KOPT-K1 (cell line): ENCODE data around the gene CNTD1.

ENCODE experiments used
- H3K27ac ChIP-seq: fragments of 200-600 bp; sonication (generic); 2 replicates; pipeline ENCODE4 v1.5.1; 2016; ENCODE audit warnings: antibody characterized with exemption, mild to moderate bottlenecking, low read depth, low read length; ENCODE audit not compliant: poor library complexity, severe bottlenecking
- H3K36me3 ChIP-seq: fragments of 200-600 bp; sonication (generic); 2 replicates; pipeline ENCODE4 v1.5.1; 2017; ENCODE audit warnings: antibody characterized with exemption, mild to moderate bottlenecking, low read length, moderate library complexity; ENCODE audit not compliant: insufficient read depth
- H3K9me3 ChIP-seq: fragments of 200-600 bp; sonication (generic); 2 replicates; pipeline ENCODE4 v1.5.1; 2017; ENCODE audit warnings: antibody characterized with exemption, low read length, mild to moderate bottlenecking; ENCODE audit not compliant: insufficient read depth, poor library complexity, severe bottlenecking

CNTD1 gene

GRCh38 chr17:42814633-42815399 lies 16.2 kb downstream of the CNTD1 start:
- Histone ChIP-seq H3K36me3 (peaks cover 99% of the 10 kb centered on the region), H3K27ac (no peak overlapping the region), H3K9me3 (no peaks in the 10 kb centered on the region)

GRCh38 chr17:42817866-42818265 lies 19.2 kb downstream of the CNTD1 start:
- Histone ChIP-seq H3K36me3 (peaks cover 88% of the 10 kb centered on the region), H3K9me3 (no peaks in the 10 kb centered on the region), H3K27ac (no peak overlapping the region)

GRCh38 chr17:42818379-42818778 lies 19.7 kb downstream of the CNTD1 start:
- H3K9me3 ChIP-seq: no peaks in the 10 kb centered on the region
- peaks cover 83% of the 10 kb centered on the region for H3K36me3 ChIP-seq
- no peak overlapping the region for H3K27ac ChIP-seq

- no peak overlapping the region for H3K27ac ChIP-seq
- H3K36me3 ChIP-seq: peaks cover 67% of the 10 kb centered on the region
- H3K9me3 ChIP-seq: no peaks in the 10 kb centered on the region
These were observed 21.4 kb downstream of the CNTD1 start for GRCh38 chr17:42819939-42820535.

- no peak overlapping the region for H3K27ac ChIP-seq
- no peaks in the 10 kb centered on the region for H3K9me3 ChIP-seq
- H3K36me3 ChIP-seq: peaks cover 55% of the 10 kb centered on the region
These were observed 22.5 kb downstream of the CNTD1 start for GRCh38 chr17:42821176-42821575.

- no peak overlapping the region for H3K27ac ChIP-seq
- no peaks in the 10 kb centered on the region for H3K36me3 ChIP-seq
- no peaks in the 10 kb centered on the region for H3K9me3 ChIP-seq
These were observed 28.8 kb downstream of the CNTD1 start for GRCh38 chr17:42827472-42827871.

- H3K27ac ChIP-seq: no peak overlapping the region
- peaks cover 10% of the 10 kb centered on the region for H3K36me3 ChIP-seq
- no peaks in the 10 kb centered on the region for H3K9me3 ChIP-seq
These were observed 32.3 kb downstream of the CNTD1 start for GRCh38 chr17:42830971-42831370.

- H3K27ac ChIP-seq: peak overlapping the region; percentile 70
- peaks cover 23% of the 10 kb centered on the region for H3K36me3 ChIP-seq
- H3K9me3 ChIP-seq: no peaks in the 10 kb centered on the region
These were observed 33.7 kb downstream of the CNTD1 start for GRCh38 chr17:42832213-42832933.

- H3K9me3 ChIP-seq: no peaks in the 10 kb centered on the region
- peak within 1 kb of the TSS; percentile 70 for H3K27ac ChIP-seq
- peaks cover 30% of the 10 kb centered on the region for H3K36me3 ChIP-seq
These were observed 34.5 kb downstream of the CNTD1 start, which contains the start of gene PSME3 for GRCh38 chr17:42832934-42833766. Gene PSME3, plus strand, starts transcription at chr17:42833397. Its CDS starts 235 bp downstream, at chr17:42833632.

- Histone ChIP-seq H3K9me3 (no peaks in the 10 kb centered on the region), H3K36me3 (peaks cover 38% of the 10 kb centered on the region), H3K27ac (peak overlapping the region; percentile 70)
These were observed 35.2 kb downstream of the CNTD1 start for GRCh38 chr17:42833767-42834422.

- no peaks in the 10 kb centered on the region for H3K9me3 ChIP-seq
- H3K36me3 ChIP-seq: peaks cover 55% of the 10 kb centered on the region
These were observed 37.1 kb downstream of the CNTD1 start for GRCh38 chr17:42835732-42836131.

GRCh38 chr17:42841975-42842685 lies 43.5 kb downstream of the CNTD1 start:
- no peak overlapping the region for H3K27ac ChIP-seq

More at GRCh38 chr17:42835732-42836131, 37.1 kb downstream of the CNTD1 start:
- H3K27ac ChIP-seq: no peak overlapping the region

GRCh38 chr17:42843358-42843934 lies 44.8 kb downstream of the CNTD1 start:
- Histone ChIP-seq H3K27ac (no peak overlapping the region), H3K9me3 (no peaks in the 10 kb centered on the region), H3K36me3 (peaks cover 75% of the 10 kb centered on the region)

More at GRCh38 chr17:42841975-42842685, 43.5 kb downstream of the CNTD1 start:
- Histone ChIP-seq H3K36me3 (peaks cover 88% of the 10 kb centered on the region), H3K9me3 (no peaks in the 10 kb centered on the region)
